Midbrain (tissue), 1 donor: ENCODE measurements around the gene PSMG3.

Experiments used
- DNase-seq: peaks from one replicate; lab custom pipeline; 2025; lab: John Stamatoyannopoulos, UW

Gene PSMG3

GRCh38 chr7:1579481-1580421, 9.9 kb upstream of the PSMG3 start:
- peak; percentile 46 for DNase-seq

- DNase-seq = no peak
These were observed 8.7 kb upstream of the PSMG3 start for GRCh38 chr7:1578513-1578912.

GRCh38 chr7:1576521-1577253, 6.9 kb upstream of the PSMG3 start:
- no peak for DNase-seq

GRCh38 chr7:1575809-1576208, 6.0 kb upstream of the PSMG3 start:
- no peak for DNase-seq

GRCh38 chr7:1572111-1572822, 2.4 kb upstream of the PSMG3 start:
- no peak for DNase-seq

- no peak for DNase-seq
These were observed 396 bp downstream of the PSMG3 start for GRCh38 chr7:1569440-1569832.

- DNase-seq = no peak
These were observed 816 bp downstream of the PSMG3 start for GRCh38 chr7:1569016-1569415.

GRCh38 chr7:1567896-1568510, 1.8 kb downstream of the PSMG3 start:
- no peak for DNase-seq

- DNase-seq = no peak
These were observed 2.6 kb downstream of the PSMG3 start for GRCh38 chr7:1567049-1567771.

GRCh38 chr7:1566687-1567048, 3.2 kb downstream of the PSMG3 start:
- no peak for DNase-seq

- DNase-seq = no peak
These were observed 5.2 kb downstream of the PSMG3 start for GRCh38 chr7:1564603-1565022.

- DNase-seq = no peak
These were observed 5.7 kb downstream of the PSMG3 start for GRCh38 chr7:1563981-1564602.

- no peak for DNase-seq
These were observed 7.2 kb downstream of the PSMG3 start for GRCh38 chr7:1562597-1563051.

- DNase-seq = no peak
These were observed 7.7 kb downstream of the PSMG3 start for GRCh38 chr7:1562116-1562515.

GRCh38 chr7:1561036-1561940, 8.5 kb downstream of the PSMG3 start:
- DNase-seq = no peak

GRCh38 chr7:1560620-1561031, 9.2 kb downstream of the PSMG3 start:
- no peak for DNase-seq

GRCh38 chr7:1559626-1560590, 9.9 kb downstream of the PSMG3 start:
- DNase-seq = no peak

- no peak for DNase-seq
These were observed 10.8 kb downstream of the PSMG3 start for GRCh38 chr7:1558841-1559625.
